GM12878 (cell line): ENCODE measurements around the gene SEMA4F.

Source experiments
- CEBPB ChIP-seq, 2 experiments: fragments of 150-350 bp in 1 of 2; IDR thresholded peaks; 2 replicates each; pipeline ENCODE4 v1.6.1; 2012 to 2014; ENCODE audit warnings: low read depth in 2 of 2, low read length in 2 of 2, borderline replicate concordance in 1 of 2, inconsistent platforms in 1 of 2
- CTCF ChIP-seq, 3 experiments: IDR thresholded peaks in 2 of 3; conservative IDR thresholded peaks in 1 of 3; 2 replicates each; pipeline ENCODE4 v1.5.1; 2011; ENCODE audit warnings: low read depth in 3 of 3, low read length in 3 of 3, mild to moderate bottlenecking in 3 of 3, control low read depth in 2 of 3, moderate library complexity in 2 of 3, inconsistent platforms in 1 of 3, mixed read lengths in 1 of 3; ENCODE audit not compliant: control insufficient read depth in 2 of 3, insufficient read depth in 1 of 3; ENCODE audit errors: extremely low read depth in 1 of 3
- JUND ChIP-seq: IDR thresholded peaks from 2 replicates; pipeline ENCODE4 v1.6.1; 2012; ENCODE audit warnings: low read depth, mild to moderate bottlenecking, low read length, improper control_type of control experiment, moderate library complexity
- PBX3 ChIP-seq: IDR thresholded peaks from 2 replicates; pipeline ENCODE4 v1.6.1; 2011; ENCODE audit warnings: mild to moderate bottlenecking, low read depth, low read length, moderate library complexity; ENCODE audit not compliant: insufficient replicate concordance
- POLR2AphosphoS5 ChIP-seq: IDR thresholded peaks from 2 replicates; pipeline ENCODE4 v1.6.1; 2011; ENCODE audit warnings: mild to moderate bottlenecking, low read length, inconsistent platforms
- SIN3A ChIP-seq: IDR thresholded peaks from 2 replicates; pipeline ENCODE4 v1.6.1; 2012; ENCODE audit warnings: low read depth, low read length, improper control_type of control experiment
- TAF1 ChIP-seq: IDR thresholded peaks from 2 replicates; pipeline ENCODE4 v1.6.1; 2011; ENCODE audit warnings: mild to moderate bottlenecking, low read depth, low read length, borderline replicate concordance
- YY1 ChIP-seq: IDR thresholded peaks from 2 replicates; pipeline ENCODE4 v1.6.1; 2011; ENCODE audit warnings: low read depth, mild to moderate bottlenecking, low read length
- ZNF274 ChIP-seq: IDR thresholded peaks from one replicate; pipeline ENCODE4 v1.8.0; 2011; ENCODE audit not compliant: insufficient read length, insufficient read depth
- TF ChIP-seq, protein P1 (sequence below): IDR thresholded peaks from 2 replicates; pipeline ENCODE4 v1.6.1; 2012; ENCODE audit warnings: improper control_type of control experiment, low read depth, low read length; ENCODE audit not compliant: insufficient replicate concordance
- TF ChIP-seq, protein P2 (sequence below): IDR thresholded peaks from 2 replicates; pipeline ENCODE4 v1.6.1; 2011; ENCODE audit warnings: borderline replicate concordance, low read depth, mild to moderate bottlenecking, moderate library complexity, low read length; ENCODE audit not compliant: insufficient read depth, poor library complexity, severe bottlenecking

GRCh38 chr2:74653985-74654882, at the start of gene SEMA4F:
- TF ChIP-seq CTCF (IDR thresholded peaks at IDR 0.05 in 2 of 3, conservative IDR thresholded peaks at IDR 0.05 in 1 of 3; ENCODE audit: control insufficient read depth in 2 of 3, extremely low read depth in 1 of 3, insufficient read depth in 1 of 3, low read depth in 3 of 3, low read length in 3 of 3) = no peak
- TF ChIP-seq JUND = no peak
- TF ChIP-seq ZNF274 = no peak
- TF ChIP-seq PBX3 = peak; percentile 84
- TF ChIP-seq TAF1 = 0 out of 2 replicates have a peak, but pooled peaks have one; percentile 31
- TF ChIP-seq SIN3A = no peak
- TF ChIP-seq YY1 = 0 out of 2 replicates have a peak, but pooled peaks have one; percentile 4
- TF ChIP-seq, protein P1, sequence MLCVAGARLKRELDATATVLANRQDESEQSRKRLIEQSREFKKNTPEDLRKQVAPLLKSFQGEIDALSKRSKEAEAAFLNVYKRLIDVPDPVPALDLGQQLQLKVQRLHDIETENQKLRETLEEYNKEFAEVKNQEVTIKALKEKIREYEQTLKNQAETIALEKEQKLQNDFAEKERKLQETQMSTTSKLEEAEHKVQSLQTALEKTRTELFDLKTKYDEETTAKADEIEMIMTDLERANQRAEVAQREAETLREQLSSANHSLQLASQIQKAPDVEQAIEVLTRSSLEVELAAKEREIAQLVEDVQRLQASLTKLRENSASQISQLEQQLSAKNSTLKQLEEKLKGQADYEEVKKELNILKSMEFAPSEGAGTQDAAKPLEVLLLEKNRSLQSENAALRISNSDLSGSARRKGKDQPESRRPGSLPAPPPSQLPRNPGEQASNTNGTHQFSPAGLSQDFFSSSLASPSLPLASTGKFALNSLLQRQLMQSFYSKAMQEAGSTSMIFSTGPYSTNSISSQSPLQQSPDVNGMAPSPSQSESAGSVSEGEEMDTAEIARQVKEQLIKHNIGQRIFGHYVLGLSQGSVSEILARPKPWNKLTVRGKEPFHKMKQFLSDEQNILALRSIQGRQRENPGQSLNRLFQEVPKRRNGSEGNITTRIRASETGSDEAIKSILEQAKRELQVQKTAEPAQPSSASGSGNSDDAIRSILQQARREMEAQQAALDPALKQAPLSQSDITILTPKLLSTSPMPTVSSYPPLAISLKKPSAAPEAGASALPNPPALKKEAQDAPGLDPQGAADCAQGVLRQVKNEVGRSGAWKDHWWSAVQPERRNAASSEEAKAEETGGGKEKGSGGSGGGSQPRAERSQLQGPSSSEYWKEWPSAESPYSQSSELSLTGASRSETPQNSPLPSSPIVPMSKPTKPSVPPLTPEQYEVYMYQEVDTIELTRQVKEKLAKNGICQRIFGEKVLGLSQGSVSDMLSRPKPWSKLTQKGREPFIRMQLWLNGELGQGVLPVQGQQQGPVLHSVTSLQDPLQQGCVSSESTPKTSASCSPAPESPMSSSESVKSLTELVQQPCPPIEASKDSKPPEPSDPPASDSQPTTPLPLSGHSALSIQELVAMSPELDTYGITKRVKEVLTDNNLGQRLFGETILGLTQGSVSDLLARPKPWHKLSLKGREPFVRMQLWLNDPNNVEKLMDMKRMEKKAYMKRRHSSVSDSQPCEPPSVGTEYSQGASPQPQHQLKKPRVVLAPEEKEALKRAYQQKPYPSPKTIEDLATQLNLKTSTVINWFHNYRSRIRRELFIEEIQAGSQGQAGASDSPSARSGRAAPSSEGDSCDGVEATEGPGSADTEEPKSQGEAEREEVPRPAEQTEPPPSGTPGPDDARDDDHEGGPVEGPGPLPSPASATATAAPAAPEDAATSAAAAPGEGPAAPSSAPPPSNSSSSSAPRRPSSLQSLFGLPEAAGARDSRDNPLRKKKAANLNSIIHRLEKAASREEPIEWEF = no peak
- TF ChIP-seq, protein P2, sequence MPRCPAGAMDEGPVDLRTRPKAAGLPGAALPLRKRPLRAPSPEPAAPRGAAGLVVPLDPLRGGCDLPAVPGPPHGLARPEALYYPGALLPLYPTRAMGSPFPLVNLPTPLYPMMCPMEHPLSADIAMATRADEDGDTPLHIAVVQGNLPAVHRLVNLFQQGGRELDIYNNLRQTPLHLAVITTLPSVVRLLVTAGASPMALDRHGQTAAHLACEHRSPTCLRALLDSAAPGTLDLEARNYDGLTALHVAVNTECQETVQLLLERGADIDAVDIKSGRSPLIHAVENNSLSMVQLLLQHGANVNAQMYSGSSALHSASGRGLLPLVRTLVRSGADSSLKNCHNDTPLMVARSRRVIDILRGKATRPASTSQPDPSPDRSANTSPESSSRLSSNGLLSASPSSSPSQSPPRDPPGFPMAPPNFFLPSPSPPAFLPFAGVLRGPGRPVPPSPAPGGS = no peak
- TF ChIP-seq POLR2AphosphoS5 = no peak
- no peak for TF ChIP-seq CEBPB (IDR thresholded peaks at IDR 0.05; ENCODE audit: borderline replicate concordance in 1 of 2, low read depth in 2 of 2, low read length in 2 of 2)
